Stomach (tissue), 9 donors: ENCODE data around the gene PXMP4. TPM values are rescaled to one million over a fixed set of nuclear protein-coding genes. Genes with fewer than 3 reads are reported as not detected.

ENCODE experiments used
- DNase-seq, 2 donors: peaks; one replicate each; pipeline versions ENCODE4 v3.0.0 to v3.0.0-alpha.2; 2013 to 2019
- H3K27ac ChIP-seq, 5 donors: fragments of 200-600 bp in 4 of 5; sonication (generic) in 4 of 5; one replicate each; pipeline ENCODE4 v1.5.1; 2013 to 2019; ENCODE audit warnings: mild to moderate bottlenecking in 1 of 5, moderate library complexity in 1 of 5
- H3K27me3 ChIP-seq, 3 donors: fragments of 200-600 bp; sonication (generic); one replicate each; pipeline ENCODE4 v1.5.1; 2017 to 2019; ENCODE audit warnings: mixed run types in 1 of 3
- H3K36me3 ChIP-seq, 4 donors: fragments of 200-600 bp; sonication (generic); 1 replicate in 3 of 4; 2 replicates in 1 of 4; pipeline ENCODE4 v1.5.1; 2016 to 2019
- H3K4me1 ChIP-seq, 4 donors: fragments of 200-600 bp; sonication (generic); one replicate each; pipeline ENCODE4 v1.5.1; 2016 to 2019
- H3K4me3 ChIP-seq, 4 donors: fragments of 200-600 bp; sonication (generic) in 3 of 4; one replicate each; pipeline ENCODE4 v1.5.1; 2016 to 2019; ENCODE audit warnings: mild to moderate bottlenecking in 1 of 4
- H3K9me3 ChIP-seq, 4 donors: fragments of 200-600 bp; sonication (generic); one replicate each; pipeline ENCODE4 v1.5.1; 2016 to 2019
- EP300 ChIP-seq: sonication (generic); formaldehyde crosslinking; IDR thresholded peaks from one replicate; pipeline ENCODE4 v1.6.1; 2017; ENCODE audit warnings: antibody characterized with exemption
- POLR2A ChIP-seq, 4 donors: fragments of 450-650 bp; IDR thresholded peaks; one replicate each; pipeline ENCODE4 v1.6.1; 2016; ENCODE audit warnings: antibody characterized with exemption in 4 of 4, control low read depth in 2 of 4, mild to moderate bottlenecking in 1 of 4, moderate library complexity in 1 of 4
- POLR2AphosphoS5 ChIP-seq, 3 donors: sonication (generic); formaldehyde crosslinking; IDR thresholded peaks; one replicate each; pipeline ENCODE4 v1.6.1; 2016; ENCODE audit warnings: antibody characterized with exemption in 3 of 3
- WGBS, 5 donors: extraction: QIAGEN DNeasy Blood & Tissue Kit in 3 of 5; methylation state at CpG; one replicate each; pipeline versions ENCODE4 v1.1.5 to v1.1.7; 2013 to 2018; 5-methylcytosine and 5-hydroxymethylcytosine counted together
- intact Hi-C: fragments of 100-400 bp; cut with DNase I; formaldehyde crosslinking; loops from one replicate; pipeline ENCODE4 v1.15.1; 2023; ENCODE audit warnings: low total_unique reads
- polyA plus RNA-seq, 3 donors: library from polyadenylated mRNA; stranded (reverse); fragments of 200-250 nt; gene quantifications; one replicate each; pipeline ENCODE4 v1.2.3, GENCODE V29; 2013
- total RNA-seq, 5 donors: library from RNA; depleted of rRNA; stranded (reverse); fragments of >200 nt; gene quantifications; one replicate each; pipeline versions ENCODE4 v1.1.0 to v1.2.3, GENCODE V29; 2014 to 2016
- TF ChIP-seq, protein P1 (sequence below), 7 experiments: fragments of 450-650 bp in 4 of 7; fragments of 200-600 bp in 3 of 7; sonication (generic) in 3 of 7; IDR thresholded peaks; one replicate each; pipeline ENCODE4 v1.5.1; 2016 to 2019; ENCODE audit warnings: antibody characterized with exemption in 7 of 7, control low read depth in 2 of 7, mild to moderate bottlenecking in 1 of 7
- donor health status: healthy with polysubstance abuse.
- donor health status: Bipolar disorder and iron deficiency.
- donor health status: healthy.

PXMP4 gene
- total and polyA plus RNA-seq, 8 donors = 0.72 to 36.8 (median 5.6) TPM

DNA sequence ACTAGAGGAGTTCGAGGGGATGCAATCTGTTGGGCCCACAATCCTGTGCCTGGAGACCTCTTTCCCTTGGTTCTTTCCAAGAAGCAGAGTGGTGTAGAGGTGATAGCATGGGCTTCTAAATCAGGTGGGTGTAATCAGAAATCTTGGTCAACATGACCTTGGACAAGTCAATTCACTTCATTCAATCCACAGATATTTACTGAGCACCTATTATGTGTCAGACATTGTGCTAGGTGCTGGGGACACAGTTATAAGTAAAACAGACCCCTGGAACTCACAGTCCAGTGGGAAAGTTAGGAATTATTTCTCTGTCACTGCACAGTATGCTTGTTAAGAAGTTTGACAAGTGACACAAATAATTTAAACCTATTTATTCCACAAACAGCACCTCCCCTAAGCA is 30.6 kb downstream of the PXMP4 start:
- no peaks in the 10 kb centered on the region for H3K36me3 ChIP-seq
- TF ChIP-seq POLR2A (IDR thresholded peaks at IDR 0.05) (no peak), EP300 (no peak), POLR2AphosphoS5 (IDR thresholded peaks at IDR 0.05) (no peak)
- TF ChIP-seq, protein P1, sequence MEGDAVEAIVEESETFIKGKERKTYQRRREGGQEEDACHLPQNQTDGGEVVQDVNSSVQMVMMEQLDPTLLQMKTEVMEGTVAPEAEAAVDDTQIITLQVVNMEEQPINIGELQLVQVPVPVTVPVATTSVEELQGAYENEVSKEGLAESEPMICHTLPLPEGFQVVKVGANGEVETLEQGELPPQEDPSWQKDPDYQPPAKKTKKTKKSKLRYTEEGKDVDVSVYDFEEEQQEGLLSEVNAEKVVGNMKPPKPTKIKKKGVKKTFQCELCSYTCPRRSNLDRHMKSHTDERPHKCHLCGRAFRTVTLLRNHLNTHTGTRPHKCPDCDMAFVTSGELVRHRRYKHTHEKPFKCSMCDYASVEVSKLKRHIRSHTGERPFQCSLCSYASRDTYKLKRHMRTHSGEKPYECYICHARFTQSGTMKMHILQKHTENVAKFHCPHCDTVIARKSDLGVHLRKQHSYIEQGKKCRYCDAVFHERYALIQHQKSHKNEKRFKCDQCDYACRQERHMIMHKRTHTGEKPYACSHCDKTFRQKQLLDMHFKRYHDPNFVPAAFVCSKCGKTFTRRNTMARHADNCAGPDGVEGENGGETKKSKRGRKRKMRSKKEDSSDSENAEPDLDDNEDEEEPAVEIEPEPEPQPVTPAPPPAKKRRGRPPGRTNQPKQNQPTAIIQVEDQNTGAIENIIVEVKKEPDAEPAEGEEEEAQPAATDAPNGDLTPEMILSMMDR (IDR thresholded peaks at IDR 0.05) = no peak
- intact Hi-C loops = no loop called here
- H3K4me3 ChIP-seq = no peak overlapping the region
- 91 to 95% (median 94%) methylated on average over 1 of the region's 1 CpG for WGBS, 5 donors
- H3K27ac ChIP-seq = no peak overlapping the region
- DNase-seq = no peak
- no peaks in the 10 kb centered on the region for H3K9me3 ChIP-seq
- H3K4me1 ChIP-seq = peaks cover 12 to 38% (median 26%) of the 10 kb centered on the region in 4 donors
- H3K27me3 ChIP-seq = no peaks in the 10 kb centered on the region

DNA sequence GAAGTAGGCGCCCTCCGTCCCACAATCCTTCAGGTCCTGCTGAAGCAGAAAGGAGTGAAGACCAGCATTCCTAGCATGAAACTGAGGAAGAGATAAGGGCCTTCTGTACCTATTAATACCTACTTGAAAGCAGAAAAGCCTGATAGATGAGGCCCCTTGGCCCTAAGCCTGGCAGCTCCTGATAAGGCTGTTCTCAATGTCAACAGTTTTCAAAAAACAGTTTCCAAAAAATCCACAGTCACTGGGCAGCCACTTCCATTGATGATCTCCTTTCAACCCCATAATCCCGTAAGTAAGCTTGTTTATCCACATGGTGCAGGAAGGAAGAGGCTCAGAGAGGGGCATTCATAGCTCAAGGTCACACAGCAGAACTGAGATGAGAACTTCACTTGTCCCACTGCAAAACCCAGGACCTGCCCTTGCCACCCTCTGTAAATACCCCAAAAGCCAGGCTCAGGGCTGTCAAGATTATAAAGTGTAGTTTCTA is 31.1 kb downstream of the PXMP4 start:
- Histone ChIP-seq H3K27ac (peak overlapping the region in 1 of 5 donors; percentile 49), H3K9me3 (no peaks in the 10 kb centered on the region), H3K27me3 (no peaks in the 10 kb centered on the region), H3K4me1 (peaks cover 12 to 39% (median 26%) of the 10 kb centered on the region in 4 donors), H3K36me3 (no peaks in the 10 kb centered on the region), H3K4me3 (no peak overlapping the region)
- peak; percentile 55 to 66 for DNase-seq
- intact Hi-C loops = no loop called here
- TF ChIP-seq EP300 (no peak), POLR2AphosphoS5 (IDR thresholded peaks at IDR 0.05) (no peak), POLR2A (IDR thresholded peaks at IDR 0.05) (no peak)
- TF ChIP-seq, protein P1 (IDR thresholded peaks at IDR 0.05) = no peak
- WGBS, 5 donors = 28 to 65% (median 47%) methylated on average over 3 of the region's 3 CpGs

DNA sequence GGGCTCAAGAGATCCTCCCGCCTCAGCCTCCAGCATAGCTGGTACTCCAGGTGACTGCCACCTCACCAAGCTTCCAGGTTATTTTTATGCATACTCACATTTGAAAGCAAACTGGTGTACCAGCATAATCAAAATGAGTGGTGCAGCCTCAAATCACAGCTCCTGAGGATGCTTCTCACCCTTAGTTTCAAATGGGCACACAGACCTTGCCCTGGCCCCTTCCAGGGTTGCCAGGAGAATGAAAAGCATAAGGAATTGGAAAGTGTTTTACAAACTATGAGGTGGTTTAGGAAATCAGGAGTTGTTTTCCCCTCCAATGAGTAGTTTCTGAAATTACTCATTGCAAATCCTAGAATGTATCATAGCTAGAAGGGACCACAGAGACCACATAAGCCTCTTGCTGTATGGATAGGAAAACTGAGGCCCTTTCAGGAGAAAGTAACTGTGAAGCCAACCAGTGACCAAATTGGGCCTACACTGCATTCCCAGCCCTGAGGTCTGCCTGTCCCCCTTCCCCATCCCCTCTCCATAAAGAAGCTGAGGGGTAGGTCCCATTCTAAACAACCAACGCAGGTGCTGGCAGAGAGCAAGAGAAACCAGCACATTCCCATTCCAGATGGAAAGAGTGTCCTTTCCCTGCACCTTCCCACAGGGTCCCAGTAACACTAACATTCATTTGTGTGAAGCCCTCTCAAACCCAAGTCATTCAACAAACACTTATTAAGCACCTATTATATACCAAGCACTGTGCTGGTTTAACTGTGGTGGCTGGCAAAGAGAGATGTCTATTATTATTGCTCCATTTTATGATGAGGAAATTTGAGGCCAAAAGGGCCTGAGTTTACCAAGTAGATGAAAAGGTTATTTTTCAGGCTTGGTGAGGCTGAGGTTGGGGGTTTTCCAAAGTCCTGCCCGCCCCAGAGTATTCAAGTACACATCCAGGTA is 31.8 kb downstream of the PXMP4 start:
- WGBS, 5 donors = 70 to 84% (median 75%) methylated on average over 3 of the region's 3 CpGs
- no peaks in the 10 kb centered on the region for H3K36me3 ChIP-seq
- H3K27ac ChIP-seq = peak overlapping the region in 1 of 5 donors; percentile 49
- no peaks in the 10 kb centered on the region for H3K9me3 ChIP-seq
- H3K27me3 ChIP-seq = no peaks in the 10 kb centered on the region
- no peak for TF ChIP-seq POLR2A (IDR thresholded peaks at IDR 0.05)
- H3K4me1 ChIP-seq = peaks cover 12 to 33% (median 23%) of the 10 kb centered on the region in 4 donors
- no peak overlapping the region for H3K4me3 ChIP-seq
- intact Hi-C loops = no loop called here
- DNase-seq = no peak

DNA sequence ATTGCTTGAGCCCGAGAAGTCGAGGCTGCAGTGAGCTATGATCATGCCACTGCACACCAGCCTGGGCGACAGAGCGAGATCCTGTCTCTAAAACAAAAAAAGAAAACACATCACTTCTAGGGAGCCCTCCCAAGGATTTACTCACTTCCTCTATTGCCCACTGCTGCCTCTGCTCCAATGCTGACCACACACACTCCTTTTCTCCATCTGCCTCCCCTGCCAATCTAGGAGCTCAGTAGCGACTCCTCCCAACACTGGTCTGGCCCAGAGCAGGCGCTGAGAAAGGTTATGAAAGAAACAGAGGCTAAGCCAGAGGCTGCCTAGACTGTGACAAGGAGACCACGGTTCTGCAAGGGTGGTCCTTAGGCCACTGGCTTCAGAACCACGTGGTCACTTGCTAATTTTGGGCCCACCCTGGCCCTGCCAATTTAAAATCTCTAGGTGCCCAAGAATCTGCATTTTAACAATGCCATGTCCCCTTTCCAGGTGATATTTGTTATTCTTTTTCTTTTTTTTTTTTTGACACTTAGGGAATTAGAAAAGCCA is 32.7 kb downstream of the PXMP4 start:
- H3K27ac ChIP-seq = peak overlapping the region in 2 of 5 donors; percentile 59 to 80
- intact Hi-C loops = no loop called here
- WGBS, 5 donors = 76 to 87% (median 82%) methylated on average over 8 of the region's 8 CpGs
- TF ChIP-seq POLR2A (IDR thresholded peaks at IDR 0.05) = no peak
- TF ChIP-seq, protein P1 (IDR thresholded peaks at IDR 0.05) = no peak
- TF ChIP-seq POLR2AphosphoS5 (IDR thresholded peaks at IDR 0.05) = no peak
- H3K4me3 ChIP-seq = no peak overlapping the region
- DNase-seq = no peak
- no peaks in the 10 kb centered on the region for H3K9me3 ChIP-seq
- no peaks in the 10 kb centered on the region for H3K27me3 ChIP-seq
- H3K36me3 ChIP-seq = no peaks in the 10 kb centered on the region
- peaks cover 12 to 33% (median 23%) of the 10 kb centered on the region in 4 donors for H3K4me1 ChIP-seq
